Endometrial microvascular endothelial cells (primary cell): ENCODE results near the gene NSMCE1. TPM values are rescaled to one million over a fixed set of nuclear protein-coding genes. Genes with fewer than 3 reads are reported as not detected.

Source experiments
- in situ Hi-C: cut with HindIII; loops from 2 replicates; pipeline ENCODE4 v1.10.0; 2017; ENCODE audit warnings: low sequenced_read_pairs, low pct_unique_long_range_greater_than_20kb; ENCODE audit errors: inconsistent ontology term
- total RNA-seq: library from RNA; depleted of rRNA; stranded (reverse); fragments of >200 nt; gene quantifications from one replicate; pipeline ENCODE4 v1.2.3, GENCODE V29; 2015; ENCODE audit errors: inconsistent ontology term

NSMCE1 gene
- total RNA-seq, 1 donor from 2014 or later = 53.4 TPM

- in situ Hi-C loops = no loop called here
Measured at GRCh38 chr16:27190316-27190871, 78.2 kb downstream of the NSMCE1 start.

GRCh38 chr16:27189335-27189972 is 79.1 kb downstream of the NSMCE1 start:
- in situ Hi-C loops = no loop called here

GRCh38 chr16:27188633-27189032 is 79.9 kb downstream of the NSMCE1 start:
- in situ Hi-C loops = no loop called here

DNA sequence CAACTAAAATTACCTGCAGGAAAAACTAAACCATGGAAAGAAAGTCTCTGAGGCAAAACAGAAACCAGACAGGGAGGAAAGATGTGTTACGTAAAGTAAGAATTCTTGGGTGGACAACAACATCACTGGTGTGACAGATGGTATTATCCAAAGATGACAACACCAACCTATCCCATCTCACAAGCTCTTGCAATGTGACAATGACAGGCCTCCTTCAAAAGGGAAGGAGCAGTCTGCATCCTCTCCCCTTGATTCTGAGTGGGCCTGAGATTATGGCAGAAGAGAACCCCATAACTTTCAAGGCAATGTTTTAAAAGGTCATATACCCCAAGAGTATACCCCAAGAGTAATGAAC is 82.8 kb downstream of the NSMCE1 start:
- in situ Hi-C loops = no loop called here

DNA sequence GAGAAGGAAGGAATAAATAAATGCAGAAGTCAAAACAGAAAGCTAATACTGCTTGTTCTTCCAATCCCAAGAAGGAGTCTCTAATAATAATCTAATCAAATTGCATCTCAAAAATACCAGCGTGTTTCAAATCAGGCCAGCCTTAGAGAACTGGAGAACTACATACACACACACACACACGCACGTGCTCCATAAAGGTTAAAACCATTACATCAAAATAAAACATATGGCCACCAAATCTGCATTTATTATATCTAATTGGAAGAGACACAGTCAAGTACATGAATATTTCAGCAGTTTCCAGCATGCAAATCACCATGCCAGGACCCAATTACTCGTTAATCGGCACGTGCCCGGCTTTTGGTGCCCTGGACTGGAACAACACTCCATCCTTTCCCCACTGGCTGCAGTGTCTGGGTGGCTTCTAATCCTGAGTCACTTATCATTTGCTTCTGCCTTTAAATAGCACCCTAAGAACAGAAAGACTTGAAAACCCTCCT is 85.6 kb downstream of the NSMCE1 start:
- in situ Hi-C loops = no loop called here

DNA sequence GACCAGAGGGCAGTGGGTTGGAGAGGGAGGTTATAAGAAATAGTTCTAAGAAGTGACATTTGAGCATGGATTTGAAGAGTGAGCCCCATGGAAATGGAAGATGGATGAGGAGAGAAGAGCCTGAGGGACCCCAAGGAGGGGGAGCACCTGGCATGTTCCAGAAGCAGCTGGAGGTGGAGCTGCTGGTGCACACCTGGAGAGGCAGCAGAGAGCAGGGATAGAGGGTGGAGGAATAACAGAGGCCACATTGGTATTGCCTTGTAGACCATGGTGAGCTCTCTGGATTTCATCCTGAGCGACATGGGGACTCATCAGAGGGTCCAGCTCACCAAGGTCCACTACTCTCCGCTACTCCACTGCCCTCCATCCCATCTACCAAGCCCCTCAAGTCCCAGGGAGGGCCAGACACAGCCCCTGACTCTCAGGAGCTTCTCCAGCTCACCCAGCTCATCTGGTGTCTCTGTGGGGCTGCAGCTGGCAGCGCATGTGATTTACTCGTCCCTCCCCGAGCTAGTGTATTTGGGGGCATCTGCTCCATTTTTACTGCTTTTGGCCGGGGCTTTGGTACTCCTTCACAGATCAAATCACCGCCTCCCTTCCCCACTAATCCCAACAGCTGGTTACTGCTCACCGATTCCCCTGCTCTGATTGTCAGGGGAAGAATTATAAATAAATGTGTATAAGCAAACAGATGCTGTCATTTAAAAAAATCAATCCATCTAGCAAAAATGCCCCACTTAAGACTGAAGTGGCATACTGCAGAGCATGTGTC is 87.4 kb downstream of the NSMCE1 start:
- in situ Hi-C loops = no loop called here

DNA sequence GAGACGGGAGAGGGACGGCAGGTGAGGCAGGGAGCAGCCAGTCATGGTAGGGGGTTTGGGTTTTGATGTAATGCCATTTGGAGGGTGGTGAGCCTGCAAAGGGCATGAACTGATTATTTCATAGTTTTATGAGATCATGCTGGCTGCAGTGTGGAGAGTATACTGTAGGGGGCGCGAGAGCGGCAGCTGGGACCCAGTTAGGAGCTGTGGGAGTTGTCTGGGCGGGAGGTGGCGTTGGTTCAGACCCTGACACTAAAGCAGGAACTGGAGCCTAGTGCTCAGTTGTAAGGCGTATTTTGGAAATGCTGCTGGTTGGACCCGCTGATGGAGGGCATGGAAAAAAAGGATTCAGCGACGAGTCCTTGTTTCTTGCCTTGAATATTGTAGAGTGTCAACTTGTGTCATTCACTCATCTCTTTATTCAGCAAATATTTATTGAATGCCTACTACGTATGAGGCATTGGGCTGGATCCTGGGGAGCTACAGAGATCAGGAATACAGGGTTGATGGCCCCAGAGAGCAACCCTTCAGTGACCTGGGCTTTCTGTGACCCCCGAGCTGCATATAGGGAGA is 89.0 kb downstream of the NSMCE1 start:
- in situ Hi-C loops = no loop called here

- in situ Hi-C loops = no loop called here
Measured at GRCh38 chr16:27177031-27177774, 91.4 kb downstream of the NSMCE1 start.

GRCh38 chr16:27175888-27176287 is 92.7 kb downstream of the NSMCE1 start:
- in situ Hi-C loops = no loop called here

Other genes with a start within 250 kb of the NSMCE1 start
- not detected for gene C16orf82, start 201.8 kb downstream of the NSMCE1 start, total RNA-seq
- 3.3 TPM for gene KDM8, start 65.2 kb downstream of the NSMCE1 start, total RNA-seq
- gene IL4R, start 45.2 kb upstream of the NSMCE1 start, total RNA-seq = 81.6 TPM
- not detected for gene IL21R, start 133.4 kb upstream of the NSMCE1 start, total RNA-seq